Measurements from ENCODE around the gene C9orf72. TPM values are rescaled to one million over a fixed set of nuclear protein-coding genes. Genes with fewer than 3 reads are reported as not detected.

Gene C9orf72
- total and polyA plus RNA-seq, 12 donors: 6.2 to 39.9 (median 16.1) TPM

DNA sequence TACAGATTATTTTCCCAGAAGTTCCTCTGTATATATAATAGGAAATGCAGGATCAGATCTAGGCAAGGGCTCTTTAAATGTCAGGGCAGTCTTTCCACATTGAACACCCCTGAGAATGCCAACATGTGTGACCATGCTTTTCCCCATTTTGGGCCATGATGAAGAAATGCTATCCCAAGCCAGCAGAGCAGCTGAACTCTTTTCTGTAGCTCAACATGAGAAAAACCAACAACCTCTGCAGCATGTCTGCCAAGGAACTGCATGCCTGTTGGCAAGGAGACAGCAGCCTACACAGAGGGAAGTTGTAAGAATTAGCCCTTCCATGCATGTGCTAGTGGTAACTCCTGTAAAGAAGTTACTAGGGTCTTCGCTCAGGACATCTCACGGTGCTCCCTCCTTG is 58.7 kb downstream of the C9orf72 start:
- DNase-seq: no peak
- Histone ChIP-seq H3K27me3 (no peaks in the 10 kb centered on the region), H3K27ac (no peak overlapping the region), H3K4me1 (replicated peaks in 1 of 2) (no peaks in the 10 kb centered on the region), H3K4me3 (no peak overlapping the region), H3K36me3 (replicated peaks in 1 of 2) (no peaks in the 10 kb centered on the region), H3K9me3 (replicated peaks in 1 of 3) (no peaks in the 10 kb centered on the region)
- intact Hi-C loops (cut with DNase I): no loop called here
- WGBS, 4 donors: 89 to 96% (median 90%) methylated on average over 2 of the region's 2 CpGs
- TF ChIP-seq, protein P1, sequence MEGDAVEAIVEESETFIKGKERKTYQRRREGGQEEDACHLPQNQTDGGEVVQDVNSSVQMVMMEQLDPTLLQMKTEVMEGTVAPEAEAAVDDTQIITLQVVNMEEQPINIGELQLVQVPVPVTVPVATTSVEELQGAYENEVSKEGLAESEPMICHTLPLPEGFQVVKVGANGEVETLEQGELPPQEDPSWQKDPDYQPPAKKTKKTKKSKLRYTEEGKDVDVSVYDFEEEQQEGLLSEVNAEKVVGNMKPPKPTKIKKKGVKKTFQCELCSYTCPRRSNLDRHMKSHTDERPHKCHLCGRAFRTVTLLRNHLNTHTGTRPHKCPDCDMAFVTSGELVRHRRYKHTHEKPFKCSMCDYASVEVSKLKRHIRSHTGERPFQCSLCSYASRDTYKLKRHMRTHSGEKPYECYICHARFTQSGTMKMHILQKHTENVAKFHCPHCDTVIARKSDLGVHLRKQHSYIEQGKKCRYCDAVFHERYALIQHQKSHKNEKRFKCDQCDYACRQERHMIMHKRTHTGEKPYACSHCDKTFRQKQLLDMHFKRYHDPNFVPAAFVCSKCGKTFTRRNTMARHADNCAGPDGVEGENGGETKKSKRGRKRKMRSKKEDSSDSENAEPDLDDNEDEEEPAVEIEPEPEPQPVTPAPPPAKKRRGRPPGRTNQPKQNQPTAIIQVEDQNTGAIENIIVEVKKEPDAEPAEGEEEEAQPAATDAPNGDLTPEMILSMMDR (IDR thresholded peaks at IDR 0.05): no peak

DNA sequence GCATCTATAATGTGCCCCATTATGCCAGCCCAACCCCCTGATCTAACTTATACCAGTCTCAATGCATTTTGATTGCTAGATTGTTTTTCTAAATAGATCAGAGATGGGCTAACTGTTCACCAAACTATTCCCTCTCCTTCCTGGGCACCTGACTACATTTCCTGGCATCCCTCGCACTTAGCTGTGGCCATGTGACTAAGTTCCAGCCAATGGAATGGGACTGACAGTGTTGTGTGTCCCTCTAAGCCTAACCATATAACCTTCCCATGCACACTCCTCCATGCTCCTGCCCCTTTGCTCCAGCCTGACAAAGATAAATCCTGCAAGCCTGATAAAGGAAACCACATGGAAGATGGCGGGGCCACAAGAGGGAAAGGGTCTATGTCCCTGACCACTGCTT is 61.5 kb downstream of the C9orf72 start:
- intact Hi-C loops (cut with DNase I): no loop called here
- no peak overlapping the region for H3K27ac ChIP-seq
- WGBS, 4 donors: 78 to 93% (median 91%) methylated on average over 2 of the region's 2 CpGs
- H3K27me3 ChIP-seq: no peaks in the 10 kb centered on the region
- no peak for DNase-seq
- H3K4me1 ChIP-seq (replicated peaks in 1 of 2): no peaks in the 10 kb centered on the region
- TF ChIP-seq, protein P1 (IDR thresholded peaks at IDR 0.05): no peak
- no peak for TF ChIP-seq POLR2A (IDR thresholded peaks at IDR 0.05)
- H3K9me3 ChIP-seq (replicated peaks in 1 of 3): no peaks in the 10 kb centered on the region
- no peaks in the 10 kb centered on the region for H3K36me3 ChIP-seq (replicated peaks in 1 of 2)
- no peak overlapping the region for H3K4me3 ChIP-seq

DNA sequence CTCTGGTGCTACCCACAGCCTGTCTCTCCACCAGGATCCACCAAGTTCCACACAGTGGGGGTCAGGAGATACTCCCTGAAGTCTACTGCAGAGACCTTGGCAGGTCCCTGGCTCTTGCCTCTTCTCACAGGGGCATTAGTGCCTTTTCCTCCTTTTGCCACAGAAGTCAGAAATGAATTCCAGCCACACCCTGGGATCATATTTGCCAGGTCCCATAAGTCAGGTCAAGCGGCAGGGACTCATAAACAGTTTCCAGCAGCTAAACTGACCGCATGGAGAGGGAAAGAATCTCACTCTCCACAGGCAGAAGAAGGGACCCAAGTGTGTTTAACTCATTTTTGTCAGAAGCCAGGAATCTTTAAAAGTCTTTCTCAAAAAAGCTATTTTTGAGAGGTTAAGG is 62.5 kb downstream of the C9orf72 start:
- Histone ChIP-seq H3K27me3 (no peaks in the 10 kb centered on the region), H3K4me3 (no peak overlapping the region), H3K27ac (no peak overlapping the region), H3K9me3 (replicated peaks in 1 of 3) (no peaks in the 10 kb centered on the region), H3K4me1 (replicated peaks in 1 of 2) (no peaks in the 10 kb centered on the region), H3K36me3 (replicated peaks in 1 of 2) (no peaks in the 10 kb centered on the region)
- WGBS, 4 donors: 89 to 99% (median 93%) methylated on average over 2 of the region's 2 CpGs
- no peak for DNase-seq
- TF ChIP-seq POLR2A (IDR thresholded peaks at IDR 0.05): no peak
- TF ChIP-seq, protein P1 (IDR thresholded peaks at IDR 0.05): no peak
- intact Hi-C loops (cut with DNase I): no loop called here

DNA sequence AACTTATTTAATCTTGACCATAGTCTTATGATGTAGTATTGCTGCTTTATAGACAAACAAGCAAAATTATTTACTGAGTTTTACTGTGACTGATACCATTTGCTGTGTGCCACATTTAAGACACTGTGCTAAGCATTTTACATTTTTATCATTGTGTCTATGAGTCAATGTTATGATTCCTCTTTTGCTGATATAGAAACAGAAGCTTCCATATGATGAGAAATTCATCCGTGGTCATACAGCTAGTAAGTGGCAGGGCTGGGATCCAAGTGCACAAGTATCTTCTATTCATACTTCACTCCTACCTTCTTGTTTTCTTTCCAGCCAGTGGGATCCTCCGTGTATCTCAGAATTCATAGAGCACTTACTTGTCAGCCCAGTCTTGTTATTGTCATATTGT is 66.3 kb downstream of the C9orf72 start:
- intact Hi-C loops (cut with DNase I): no loop called here

More for the DNA sequence above, 66.3 kb downstream of the C9orf72 start:
- TF ChIP-seq, protein P1 (IDR thresholded peaks at IDR 0.05): no peak
- no peak for TF ChIP-seq POLR2A (IDR thresholded peaks at IDR 0.05)
- Histone ChIP-seq H3K36me3 (replicated peaks in 1 of 2) (no peaks in the 10 kb centered on the region), H3K27me3 (no peaks in the 10 kb centered on the region), H3K9me3 (replicated peaks in 1 of 3) (no peaks in the 10 kb centered on the region), H3K27ac (no peak overlapping the region), H3K4me3 (no peak overlapping the region), H3K4me1 (replicated peaks in 1 of 2) (no peaks in the 10 kb centered on the region)
- no peak for DNase-seq
- 47 to 66% (median 62%) methylated on average over 2 of the region's 2 CpGs for WGBS, 4 donors

Data from adrenal gland (tissue), 12 donors.